ENCODE data around the gene ARID3C. TPM values are rescaled to one million over a fixed set of nuclear protein-coding genes. Genes with fewer than 3 reads are reported as not detected.

Gene ARID3C
- total and polyA plus RNA-seq, 2 experiments from 2014 or later = 0.21 to 0.27 TPM

DNA sequence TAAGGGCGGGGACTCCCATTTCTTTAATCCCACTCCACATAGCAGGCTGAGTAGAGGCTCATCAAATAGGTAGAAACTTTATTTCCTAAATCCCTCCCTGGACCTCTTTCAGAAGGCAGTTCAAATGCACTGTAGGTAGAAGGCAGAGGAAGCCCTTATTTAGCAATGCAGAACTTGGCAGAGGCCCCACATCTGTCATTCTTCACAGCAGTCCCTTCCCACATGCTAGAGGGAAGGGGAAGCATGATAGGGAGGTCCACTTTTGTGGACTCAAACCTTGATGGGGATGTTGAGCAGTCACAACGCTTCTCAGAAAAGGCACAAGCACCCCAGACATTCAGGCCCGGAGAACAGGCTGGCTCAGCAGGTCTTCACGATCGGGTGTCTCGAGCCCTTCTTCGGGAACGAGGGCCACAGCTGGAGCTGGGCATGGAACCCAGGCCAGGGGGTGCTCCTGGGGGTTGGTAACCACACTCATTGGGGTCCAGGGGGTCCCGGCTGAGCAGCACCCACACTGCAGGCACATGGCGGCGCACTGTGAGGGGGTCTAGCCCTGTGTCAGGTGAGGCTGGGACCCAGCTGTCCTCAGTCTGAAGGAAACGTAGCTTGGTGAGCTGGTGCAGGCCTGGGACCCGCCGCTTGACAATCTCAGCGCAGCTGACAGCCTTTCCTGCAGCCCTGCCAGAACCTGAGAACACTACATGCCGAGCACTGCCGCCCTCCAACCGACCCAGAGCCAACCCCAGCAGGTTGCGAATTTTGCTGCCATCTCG is 18.2 kb downstream of the ARID3C start:
- H3K36me3 ChIP-seq (replicated peaks; ENCODE audit: insufficient read depth, low read depth) = no peaks in the 10 kb centered on the region
- no peak overlapping the region for H2AFZ ChIP-seq
- H3K4me1 ChIP-seq (ENCODE audit: insufficient read depth) = peaks cover 9% of the 10 kb centered on the region
- H4K20me1 ChIP-seq (ENCODE audit: insufficient read depth, poor library complexity, severe bottlenecking) = no peaks in the 10 kb centered on the region
- no peak overlapping the region for H3K27ac ChIP-seq
- H3K4me3 ChIP-seq = no peak overlapping the region
- peaks cover 13% of the 10 kb centered on the region for H3K79me2 ChIP-seq
- 93% methylated on average over 18 of the region's 20 CpGs for WGBS (ENCODE audit: low lambda C conversion rate, missing lambda C conversion rate)
- H3K4me2 ChIP-seq = peak overlapping the region; percentile 92
- no peaks in the 10 kb centered on the region for H3K27me3 ChIP-seq
- H3K9me2 ChIP-seq (replicated peaks; ENCODE audit: insufficient read depth) = no peaks in the 10 kb centered on the region
- DNase-seq (ENCODE audit: low spot score) = no peak
- TF ChIP-seq EZH2phosphoT487 (IDR thresholded peaks at IDR 0.05; ENCODE audit: low read depth, severe bottlenecking, unreplicated experiment) (no peak), EZH2 (IDR thresholded peaks at IDR 0.05; ENCODE audit: borderline replicate concordance) (no peak), CTCF (IDR thresholded peaks at IDR 0.05; ENCODE audit: poor library complexity) (no peak)
- H3K9me3 ChIP-seq (ENCODE audit: low read depth) = no peaks in the 10 kb centered on the region

DNA sequence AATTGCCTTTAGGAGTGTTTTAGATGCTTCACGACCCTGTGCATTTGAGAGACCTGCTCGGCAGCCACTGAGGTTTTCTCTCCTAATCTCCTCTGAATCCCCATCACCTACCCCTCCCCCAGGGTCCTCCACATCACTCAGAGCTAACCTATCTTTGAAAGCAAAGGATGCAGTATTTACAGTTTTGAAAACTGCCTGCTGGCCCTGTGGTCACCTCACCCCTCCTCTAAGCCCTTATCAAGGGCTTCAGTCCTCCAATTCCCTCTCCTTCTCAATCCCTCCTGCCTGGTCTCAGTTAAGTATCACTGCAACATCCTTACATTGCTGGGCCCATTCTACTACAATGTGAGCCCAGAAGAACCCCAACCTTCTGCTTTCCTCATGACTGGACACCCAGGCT is 21.5 kb downstream of the ARID3C start:
- no peak for DNase-seq (ENCODE audit: low spot score)
- H3K4me2 ChIP-seq = no peak overlapping the region
- H2AFZ ChIP-seq = no peak overlapping the region
- H3K9me3 ChIP-seq (ENCODE audit: low read depth) = no peaks in the 10 kb centered on the region
- peak overlapping the region; percentile 67 for H3K27ac ChIP-seq
- H3K79me2 ChIP-seq = peaks cover 13% of the 10 kb centered on the region
- H3K4me1 ChIP-seq (ENCODE audit: insufficient read depth) = peaks cover 9% of the 10 kb centered on the region
- no peaks in the 10 kb centered on the region for H3K36me3 ChIP-seq (replicated peaks; ENCODE audit: insufficient read depth, low read depth)
- no peak overlapping the region for H3K4me3 ChIP-seq
- 38% methylated on average over 2 of the region's 2 CpGs for WGBS (ENCODE audit: low lambda C conversion rate, missing lambda C conversion rate)
- no peaks in the 10 kb centered on the region for H3K27me3 ChIP-seq
- TF ChIP-seq EZH2 (IDR thresholded peaks at IDR 0.05; ENCODE audit: borderline replicate concordance) (no peak), CTCF (IDR thresholded peaks at IDR 0.05; ENCODE audit: poor library complexity) (no peak), EZH2phosphoT487 (IDR thresholded peaks at IDR 0.05; ENCODE audit: low read depth, severe bottlenecking, unreplicated experiment) (no peak)
- no peaks in the 10 kb centered on the region for H4K20me1 ChIP-seq (ENCODE audit: insufficient read depth, poor library complexity, severe bottlenecking)
- H3K9me2 ChIP-seq (replicated peaks; ENCODE audit: insufficient read depth) = no peaks in the 10 kb centered on the region

- no peak for TF ChIP-seq CTCF (IDR thresholded peaks at IDR 0.05; ENCODE audit: poor library complexity)
- Histone ChIP-seq H3K27ac (peak overlapping the region; percentile 67), H2AFZ (no peak overlapping the region), H3K4me2 (no peak overlapping the region), H3K27me3 (no peaks in the 10 kb centered on the region), H4K20me1 (ENCODE audit: insufficient read depth, poor library complexity, severe bottlenecking) (no peaks in the 10 kb centered on the region), H3K4me1 (ENCODE audit: insufficient read depth) (peaks cover 9% of the 10 kb centered on the region), H3K36me3 (replicated peaks; ENCODE audit: insufficient read depth, low read depth) (no peaks in the 10 kb centered on the region), H3K79me2 (peaks cover 13% of the 10 kb centered on the region), H3K4me3 (no peak overlapping the region), H3K9me3 (ENCODE audit: low read depth) (no peaks in the 10 kb centered on the region), H3K9me2 (replicated peaks; ENCODE audit: insufficient read depth) (no peaks in the 10 kb centered on the region)
- 83% methylated on average over 3 of the region's 3 CpGs for WGBS (ENCODE audit: low lambda C conversion rate, missing lambda C conversion rate)
- DNase-seq (ENCODE audit: low spot score) = peak; percentile 48
These were observed 22.0 kb downstream of the ARID3C start for GRCh38 chr9:34606905-34607304.
